Right ventricle myocardium superior (tissue), 1 donor: ENCODE data around the gene TRIP6. TPM values are rescaled to one million over a fixed set of nuclear protein-coding genes. Genes with fewer than 3 reads are reported as not detected.
A peak's percentile ranks its signal among the peaks of the same experiment; 100 is the strongest.
"Not testable (repeated sequence)": the region's sequence is repeated elsewhere in the genome, so short reads cannot be mapped to it uniquely, and the experiment has no call there.

ENCODE experiments used
- ATAC-seq: fragments of 200-7000 bp; cut with Tn5 transposase; one replicate; pipeline ENCODE4 v1.9.1; 2020; ENCODE audit warnings: mild to moderate bottlenecking; ENCODE audit not compliant: poor library complexity
- DNase-seq: peaks from one replicate; pipeline ENCODE4 v3.0.0-alpha.2; 2020
- intact Hi-C: fragments of 100-400 bp; cut with DNase I; formaldehyde crosslinking; loops from one replicate; pipeline ENCODE4 v1.11.2; 2022
- total RNA-seq: library from RNA; stranded (reverse); fragmentation: NEBNext Ultra II Directional; extraction: Animal tissue kit (Norgen Biotek cat#: 25700); gene quantifications from one replicate; pipeline ENCODE4 v1.2.1, GENCODE V29; 2021
- donor health status: DM: no; HTN: yes; CAD: no; lungs with severe emphysema.

TRIP6 gene
- total RNA-seq, 1 donor from 2014 or later: 12.6 TPM

GRCh38 chr7:100835903-100836811, 31.0 kb upstream of the TRIP6 start:
- peak; percentile 73 for DNase-seq
- ATAC-seq: peak; percentile 54
- intact Hi-C loops: no loop called here

GRCh38 chr7:100836812-100837098, 30.4 kb upstream of the TRIP6 start:
- intact Hi-C loops: no loop called here
- ATAC-seq: no peak

GRCh38 chr7:100837099-100837836, 29.9 kb upstream of the TRIP6 start:
- intact Hi-C loops: no loop called here
- DNase-seq: peak; percentile 94
- peak; percentile 99 for ATAC-seq

More at GRCh38 chr7:100836812-100837098, 30.4 kb upstream of the TRIP6 start:
- DNase-seq: no peak

- DNase-seq: no peak
- ATAC-seq: no peak
- intact Hi-C loops: no loop called here
These were observed 27.8 kb upstream of the TRIP6 start for GRCh38 chr7:100839361-100839760.

- intact Hi-C loops: no loop called here
- no peak for ATAC-seq
- DNase-seq: no peak
These were observed 26.6 kb upstream of the TRIP6 start for GRCh38 chr7:100840470-100841100.

- no peak for ATAC-seq
- intact Hi-C loops: no loop called here
- no peak for DNase-seq
These were observed 19.8 kb upstream of the TRIP6 start for GRCh38 chr7:100847360-100847759.

GRCh38 chr7:100852048-100852872, 14.9 kb upstream of the TRIP6 start, which contains the start of gene SLC12A9:
TSS of gene SLC12A9 (plus strand) at chr7:100852713. CDS start at chr7:100854198, 1,485 bp downstream.
- DNase-seq: peak; percentile 95
- ATAC-seq: peak; percentile 99
- intact Hi-C loops: loop anchor here (2.0 kb wide), 1 partner anchor 53 kb away; no protein-coding TSS in a partner anchor

GRCh38 chr7:100854146-100854895, 12.9 kb upstream of the TRIP6 start:
- DNase-seq: no peak
- intact Hi-C loops: no loop called here
- ATAC-seq: no peak

GRCh38 chr7:100854899-100855298, 12.3 kb upstream of the TRIP6 start:
- intact Hi-C loops, ATAC-seq, DNase-seq: not testable (repeated sequence)

- no peak for ATAC-seq
- no peak for DNase-seq
- intact Hi-C loops: no loop called here
These were observed 11.7 kb upstream of the TRIP6 start for GRCh38 chr7:100855515-100855914.

GRCh38 chr7:100856871-100857282, 10.3 kb upstream of the TRIP6 start:
- no peak for DNase-seq

GRCh38 chr7:100859856-100860255, 7.3 kb upstream of the TRIP6 start:
- no peak for DNase-seq
- intact Hi-C loops: no loop called here
- ATAC-seq: no peak

More at GRCh38 chr7:100856871-100857282, 10.3 kb upstream of the TRIP6 start:
- intact Hi-C loops: no loop called here
- ATAC-seq: no peak

GRCh38 chr7:100860702-100861615, 6.2 kb upstream of the TRIP6 start:
- ATAC-seq (no peak), DNase-seq (no peak)
- intact Hi-C loops: no loop called here

GRCh38 chr7:100861616-100861985, 5.6 kb upstream of the TRIP6 start:
- ATAC-seq: no peak
- intact Hi-C loops: no loop called here
- no peak for DNase-seq

GRCh38 chr7:100863406-100863950, 3.7 kb upstream of the TRIP6 start:
- no peak for ATAC-seq
- intact Hi-C loops: no loop called here
- DNase-seq: no peak

- DNase-seq (no peak), ATAC-seq (no peak)
- intact Hi-C loops: no loop called here
These were observed 2.8 kb upstream of the TRIP6 start for GRCh38 chr7:100864263-100864845.
